ENCODE data around the gene ZNF317.

ZNF317 gene

DNA sequence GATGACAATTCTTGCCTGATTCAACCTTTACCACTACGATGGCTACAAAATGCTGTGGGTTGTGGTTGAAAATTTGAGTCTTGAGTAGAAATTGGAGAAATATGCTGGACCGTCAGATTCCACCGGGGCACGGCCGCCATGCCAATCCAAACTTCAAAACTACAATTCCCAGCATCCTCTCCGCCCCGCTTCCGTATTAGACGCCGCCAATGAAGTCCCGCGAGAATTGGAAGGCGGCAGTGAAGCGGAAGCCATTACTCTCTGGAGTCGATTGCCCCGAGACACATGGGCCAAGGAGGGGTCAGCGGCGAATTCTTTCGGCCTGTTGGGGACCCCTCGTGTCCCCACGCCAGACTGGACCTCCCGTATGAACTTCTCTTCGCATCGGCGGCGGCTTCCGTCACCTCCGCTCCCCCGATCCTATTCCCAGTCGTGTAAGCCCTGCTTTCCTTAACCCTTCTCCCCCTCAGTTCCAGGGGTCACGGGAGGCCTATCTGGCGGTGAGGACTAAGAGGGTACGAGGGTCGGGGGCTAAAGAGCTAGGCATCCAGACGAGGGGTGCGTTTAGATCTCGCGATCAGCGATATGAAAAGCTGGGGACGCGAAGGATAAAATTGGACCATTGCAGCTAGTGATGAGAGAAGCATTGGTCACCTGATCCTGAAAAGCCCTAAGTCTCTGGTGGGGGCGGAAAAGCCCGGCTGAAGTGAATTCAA is at the start of gene ZNF317:
Gene ZNF317, plus strand, starts transcription at position 239 of the 716 bp plus-strand sequence. CDS start 15,620 bp downstream, outside the sequence.
- H4K20me1 ChIP-seq (ENCODE audit: insufficient read depth, low read length) = peaks cover 6% of the 10 kb centered on the region; the same call in 1 of the 2 replicates
- no peak for TF ChIP-seq EZH2 (IDR thresholded peaks at IDR 0.05; ENCODE audit: borderline replicate concordance, low read depth, low read length, severe bottlenecking)
- TF ChIP-seq, protein P1, sequence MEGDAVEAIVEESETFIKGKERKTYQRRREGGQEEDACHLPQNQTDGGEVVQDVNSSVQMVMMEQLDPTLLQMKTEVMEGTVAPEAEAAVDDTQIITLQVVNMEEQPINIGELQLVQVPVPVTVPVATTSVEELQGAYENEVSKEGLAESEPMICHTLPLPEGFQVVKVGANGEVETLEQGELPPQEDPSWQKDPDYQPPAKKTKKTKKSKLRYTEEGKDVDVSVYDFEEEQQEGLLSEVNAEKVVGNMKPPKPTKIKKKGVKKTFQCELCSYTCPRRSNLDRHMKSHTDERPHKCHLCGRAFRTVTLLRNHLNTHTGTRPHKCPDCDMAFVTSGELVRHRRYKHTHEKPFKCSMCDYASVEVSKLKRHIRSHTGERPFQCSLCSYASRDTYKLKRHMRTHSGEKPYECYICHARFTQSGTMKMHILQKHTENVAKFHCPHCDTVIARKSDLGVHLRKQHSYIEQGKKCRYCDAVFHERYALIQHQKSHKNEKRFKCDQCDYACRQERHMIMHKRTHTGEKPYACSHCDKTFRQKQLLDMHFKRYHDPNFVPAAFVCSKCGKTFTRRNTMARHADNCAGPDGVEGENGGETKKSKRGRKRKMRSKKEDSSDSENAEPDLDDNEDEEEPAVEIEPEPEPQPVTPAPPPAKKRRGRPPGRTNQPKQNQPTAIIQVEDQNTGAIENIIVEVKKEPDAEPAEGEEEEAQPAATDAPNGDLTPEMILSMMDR (IDR thresholded peaks at IDR 0.05; ENCODE audit: borderline replicate concordance, extremely low read depth, low read length, poor library complexity, severe bottlenecking) = no peak
- H3K4me3 ChIP-seq (ENCODE audit: low read depth in 1 of 2, low read length in 2 of 2) = peak within 1 kb of the TSS; percentile 94 to 97
- ATAC-seq (ENCODE audit: insufficient read depth, low read depth) = peak; percentile 89
- peak; percentile 92 for DNase-seq
- H3K36me3 ChIP-seq (ENCODE audit: insufficient read depth, low read length) = peaks cover 32% of the 10 kb centered on the region
- peak within 1 kb of the TSS; percentile 97 for H3K9ac ChIP-seq (ENCODE audit: low read depth, low read length)
- peak within 1 kb of the TSS; percentile 90 for H2AFZ ChIP-seq (ENCODE audit: low read depth, low read length)
- peak within 1 kb of the TSS; percentile 76 for H3K4me2 ChIP-seq (ENCODE audit: insufficient read depth, low read length)
- H3K9me3 ChIP-seq (ENCODE audit: insufficient read depth, low read length, severe bottlenecking) = peaks cover 18% of the 10 kb centered on the region
- H3K4me1 ChIP-seq (ENCODE audit: insufficient read depth, low read length) = peaks cover 38% of the 10 kb centered on the region
- peak within 1 kb of the TSS; percentile 96 for H3K27ac ChIP-seq (ENCODE audit: low read length)
- H3K79me2 ChIP-seq (ENCODE audit: insufficient read depth, low read length) = peaks cover 52% of the 10 kb centered on the region
- no peaks in the 10 kb centered on the region for H3K27me3 ChIP-seq (ENCODE audit: insufficient read depth, low read length, poor library complexity)

DNA sequence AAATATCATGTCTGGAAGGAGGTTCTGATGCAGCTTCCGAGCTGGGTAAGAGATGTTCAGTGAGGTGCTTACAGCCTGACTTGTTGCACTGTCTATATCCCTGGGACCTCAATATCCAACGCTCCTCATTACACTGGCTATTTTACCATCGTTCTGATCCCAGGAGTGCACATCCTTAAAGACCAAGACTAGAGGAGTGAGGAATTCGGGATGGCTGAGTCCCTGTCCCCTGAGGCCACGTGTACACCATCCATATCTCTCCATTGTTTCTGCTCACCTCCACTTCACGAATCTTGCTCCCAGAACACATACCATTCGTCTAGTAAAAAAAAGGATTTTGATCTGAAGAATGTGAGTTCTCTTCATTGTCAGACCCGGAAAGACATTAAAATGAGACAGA is 32.8 kb upstream of the ZNF317 start, which contains the start of gene OR7G2:
Gene OR7G2, minus strand, starts transcription at position 101 of the 400 bp plus-strand sequence. CDS start 4,232 bp downstream, outside the sequence.
- Histone ChIP-seq H3K4me2 (ENCODE audit: insufficient read depth, low read length) (no peak within 1 kb of the TSS), H3K36me3 (ENCODE audit: insufficient read depth, low read length) (no peaks in the 10 kb centered on the region), H3K4me3 (ENCODE audit: low read depth in 1 of 2, low read length in 2 of 2) (no peak within 1 kb of the TSS), H3K4me1 (ENCODE audit: insufficient read depth, low read length) (no peaks in the 10 kb centered on the region), H2AFZ (ENCODE audit: low read depth, low read length) (no peak within 1 kb of the TSS), H3K79me2 (ENCODE audit: insufficient read depth, low read length) (no peaks in the 10 kb centered on the region), H3K9ac (ENCODE audit: low read depth, low read length) (no peak within 1 kb of the TSS), H3K9me3 (ENCODE audit: insufficient read depth, low read length, severe bottlenecking) (no peaks in the 10 kb centered on the region), H3K27me3 (ENCODE audit: insufficient read depth, low read length, poor library complexity) (no peaks in the 10 kb centered on the region), H3K27ac (ENCODE audit: low read length) (no peak within 1 kb of the TSS), H4K20me1 (ENCODE audit: insufficient read depth, low read length) (no peaks in the 10 kb centered on the region)
- TF ChIP-seq, protein P1 (IDR thresholded peaks at IDR 0.05; ENCODE audit: borderline replicate concordance, extremely low read depth, low read length, poor library complexity, severe bottlenecking) = no peak
- no peak for TF ChIP-seq EZH2 (IDR thresholded peaks at IDR 0.05; ENCODE audit: borderline replicate concordance, low read depth, low read length, severe bottlenecking)
- ATAC-seq (ENCODE audit: insufficient read depth, low read depth) = no peak
- DNase-seq = no peak

DNA sequence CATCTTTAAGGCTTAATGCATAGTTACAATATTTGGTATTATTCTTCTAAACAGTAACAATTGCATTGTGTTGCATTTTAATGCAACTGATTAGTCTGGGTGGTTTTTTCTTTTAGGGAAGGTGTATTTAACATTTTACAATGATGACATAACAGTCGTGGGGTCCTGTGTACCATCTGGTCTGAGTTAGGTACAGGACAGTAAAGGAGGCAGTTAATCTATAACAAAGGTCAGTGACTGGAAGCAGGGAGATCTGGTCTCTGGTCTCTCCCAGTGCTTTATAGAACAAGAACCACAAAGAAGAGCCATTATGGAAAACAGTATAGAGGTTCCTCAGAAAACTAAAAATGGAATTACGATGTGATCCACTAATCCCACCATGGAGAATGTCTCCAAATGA is 30.2 kb upstream of the ZNF317 start:
- no peaks in the 10 kb centered on the region for H3K9me3 ChIP-seq (ENCODE audit: insufficient read depth, low read length, severe bottlenecking)
- no peaks in the 10 kb centered on the region for H3K79me2 ChIP-seq (ENCODE audit: insufficient read depth, low read length)
- no peaks in the 10 kb centered on the region for H4K20me1 ChIP-seq (ENCODE audit: insufficient read depth, low read length)
- H3K4me3 ChIP-seq (ENCODE audit: low read depth in 1 of 2, low read length in 2 of 2) = no peak overlapping the region
- no peak for ATAC-seq (ENCODE audit: insufficient read depth, low read depth)
- no peak overlapping the region for H3K9ac ChIP-seq (ENCODE audit: low read depth, low read length)
- H3K27ac ChIP-seq (ENCODE audit: low read length) = no peak overlapping the region
- no peak for TF ChIP-seq EZH2 (IDR thresholded peaks at IDR 0.05; ENCODE audit: borderline replicate concordance, low read depth, low read length, severe bottlenecking)
- TF ChIP-seq, protein P1 (IDR thresholded peaks at IDR 0.05; ENCODE audit: borderline replicate concordance, extremely low read depth, low read length, poor library complexity, severe bottlenecking) = no peak
- no peaks in the 10 kb centered on the region for H3K4me1 ChIP-seq (ENCODE audit: insufficient read depth, low read length)
- H3K27me3 ChIP-seq (ENCODE audit: insufficient read depth, low read length, poor library complexity) = no peaks in the 10 kb centered on the region
- H3K36me3 ChIP-seq (ENCODE audit: insufficient read depth, low read length) = no peaks in the 10 kb centered on the region
- DNase-seq = no peak
- no peak overlapping the region for H2AFZ ChIP-seq (ENCODE audit: low read depth, low read length)
- no peak overlapping the region for H3K4me2 ChIP-seq (ENCODE audit: insufficient read depth, low read length)

Measured in DND-41 (cell line).